IMR-90 (cell line): Measurements from ENCODE around the gene PAX2. TPM values are rescaled to one million over a fixed set of nuclear protein-coding genes. Genes with fewer than 3 reads are reported as not detected.

Experiments
- ATAC-seq: fragments of 200-7000 bp; cut with Tn5 transposase; 2 replicates; pipeline ENCODE4 v1.9.1; 2020; ENCODE audit warnings: low read depth, mild to moderate bottlenecking, moderate library complexity
- BruUV-seq: library from RNA; stranded (reverse); fragments of 400-500 nt; replicated peaks from 2 replicates; lab custom pipeline; 2021; lab: Mats Ljungman, UMichigan
- CTCF ChIA-PET: fragments of 300-600 bp; formaldehyde crosslinking; extraction: SDS; loops from one replicate; lab custom pipeline; 2021; ENCODE audit warnings: antibody characterized with exemption; lab: Yijun Ruan, JAX
- POLR2A ChIA-PET: fragments of 300-600 bp; sonication (Branson Sonifier 250); formaldehyde crosslinking; loops from one replicate; lab custom pipeline; 2022; ENCODE audit warnings: antibody characterized with exemption; ENCODE audit not compliant: unreplicated experiment; lab: Charles Lee
- DNase-seq: peaks from one replicate; pipeline ENCODE4 v3.0.0; 2013
- H2AFZ ChIP-seq: replicated peaks from 2 replicates; pipeline ENCODE3; 2013; ENCODE audit warnings: low read length, mild to moderate bottlenecking; ENCODE audit not compliant: poor library complexity
- H2AK5ac ChIP-seq: 2 replicates; pipeline ENCODE4 v1.6.1; 2013; ENCODE audit warnings: low read depth, low read length, inconsistent platforms
- H2AK9ac ChIP-seq: replicated peaks from 2 replicates; pipeline ENCODE3; 2013; ENCODE audit warnings: mild to moderate bottlenecking, low read depth, low read length, moderate library complexity; ENCODE audit not compliant: poor library complexity
- H2BK120ac ChIP-seq: 2 replicates; pipeline ENCODE4 v1.6.1; 2013; ENCODE audit warnings: low read depth, low read length, inconsistent platforms
- H2BK15ac ChIP-seq: 3 replicates; pipeline ENCODE4 v1.6.1; 2013; ENCODE audit warnings: low read depth, low read length, inconsistent platforms
- H2BK20ac ChIP-seq: 2 replicates; pipeline ENCODE4 v1.6.1; 2013; ENCODE audit warnings: low read depth, mild to moderate bottlenecking, inconsistent platforms, low read length, moderate library complexity
- H2BK5ac ChIP-seq: 2 replicates; pipeline ENCODE4 v1.6.1; 2013; ENCODE audit warnings: mild to moderate bottlenecking, low read depth, low read length, inconsistent platforms; ENCODE audit not compliant: poor library complexity, severe bottlenecking
- H3K14ac ChIP-seq: replicated peaks from 2 replicates; pipeline ENCODE4 v1.6.1; 2013; ENCODE audit warnings: low read depth, low read length, inconsistent platforms
- H3K18ac ChIP-seq: 2 replicates; pipeline ENCODE4 v1.6.1; 2013; ENCODE audit warnings: low read depth, low read length, control low read depth
- H3K23ac ChIP-seq: 2 replicates; pipeline ENCODE4 v1.6.1; 2013; ENCODE audit warnings: low read depth, low read length, inconsistent platforms
- H3K27ac ChIP-seq: 2 replicates; pipeline ENCODE4 v1.5.1; 2013; ENCODE audit warnings: mild to moderate bottlenecking, control low read depth, low read length; ENCODE audit not compliant: insufficient read depth
- H3K27me3 ChIP-seq: 2 replicates; pipeline ENCODE4 v1.6.1; 2013; ENCODE audit warnings: low read length; ENCODE audit not compliant: control insufficient read depth, insufficient read depth
- H3K36me3 ChIP-seq: 2 replicates; pipeline ENCODE4 v1.6.1; 2013; ENCODE audit warnings: low read length, mixed read lengths; ENCODE audit not compliant: control insufficient read depth, insufficient read depth
- H3K4ac ChIP-seq: 2 replicates; pipeline ENCODE4 v1.6.1; 2013; ENCODE audit warnings: low read depth, low read length, inconsistent platforms
- H3K4me1 ChIP-seq: 2 replicates; pipeline ENCODE4 v1.6.1; 2013; ENCODE audit warnings: low read length, mixed read lengths; ENCODE audit not compliant: control insufficient read depth, insufficient read depth
- H3K4me2 ChIP-seq: 2 replicates; pipeline ENCODE4 v1.6.1; 2013; ENCODE audit warnings: low read depth, mild to moderate bottlenecking, control low read depth, low read length, moderate library complexity
- H3K4me3 ChIP-seq: 2 replicates; pipeline ENCODE4 v1.5.1; 2013; ENCODE audit warnings: low read depth, mild to moderate bottlenecking, control low read depth, low read length, moderate library complexity; ENCODE audit not compliant: insufficient read depth
- H3K56ac ChIP-seq: 2 replicates; pipeline ENCODE4 v1.6.1; 2013; ENCODE audit warnings: low read length, inconsistent platforms; ENCODE audit not compliant: insufficient read depth; ENCODE audit errors: extremely low read depth
- H3K79me1 ChIP-seq, 2 experiments: 2 replicates each; pipeline ENCODE4 v1.6.1; 2013; ENCODE audit warnings: low read length in 2 of 2, inconsistent platforms in 1 of 2, low read depth in 1 of 2
- H3K9ac ChIP-seq: 2 replicates; pipeline ENCODE4 v1.6.1; 2013; ENCODE audit warnings: low read depth, low read length, control low read depth
- H3K9me1 ChIP-seq: 2 replicates; pipeline ENCODE4 v1.6.1; 2013; ENCODE audit warnings: low read length, inconsistent platforms; ENCODE audit not compliant: insufficient read depth
- H3K9me3 ChIP-seq: 2 replicates; pipeline ENCODE4 v1.6.1; 2013; ENCODE audit warnings: low read length; ENCODE audit not compliant: control insufficient read depth, insufficient read depth
- H4K20me1 ChIP-seq: 2 replicates; pipeline ENCODE4 v1.6.1; 2013; ENCODE audit warnings: low read length, inconsistent platforms; ENCODE audit not compliant: insufficient read depth
- H4K5ac ChIP-seq: 2 replicates; pipeline ENCODE4 v1.6.1; 2013; ENCODE audit warnings: mild to moderate bottlenecking, low read depth, low read length, control low read depth
- H4K8ac ChIP-seq, 2 experiments: 2 replicates each; pipeline ENCODE4 v1.6.1; 2013; ENCODE audit warnings: low read depth in 2 of 2, low read length in 2 of 2, control low read depth in 1 of 2, inconsistent platforms in 1 of 2
- H4K91ac ChIP-seq: 2 replicates; pipeline ENCODE4 v1.6.1; 2013; ENCODE audit warnings: low read depth, low read length, inconsistent platforms; ENCODE audit not compliant: insufficient read depth
- MAZ ChIP-seq: IDR thresholded peaks from 2 replicates; pipeline ENCODE4 v1.6.1; 2012; ENCODE audit warnings: low read depth, mild to moderate bottlenecking, low read length, improper control_type of control experiment, moderate library complexity, borderline replicate concordance
- WGBS, 2 experiments: methylation state at CpG; one replicate each; pipeline versions ENCODE4 v1.1.5 to v1.1.7; 2013; ENCODE audit warnings: missing lambda C conversion rate in 2 of 2; ENCODE audit not compliant: insufficient read length in 1 of 2; ENCODE audit errors: extremely low coverage in 2 of 2; 5-methylcytosine and 5-hydroxymethylcytosine counted together
- dilution Hi-C: fragments of 300-500 bp; cut with HindIII; formaldehyde crosslinking; loops from one replicate; pipeline ENCODE4 v1.14.3; 2018; ENCODE audit warnings: low sequenced_read_pairs; ENCODE audit not compliant: unreplicated experiment
- in situ Hi-C: fragments of 300-500 bp; cut with MboI; formaldehyde crosslinking; loops from 3 replicates; pipeline ENCODE4 v1.14.3; 2019; ENCODE audit warnings: low sequenced_read_pairs, inconsistent platforms, mixed read lengths
- intact Hi-C: fragments of 100-400 bp; cut with micrococcal nuclease; formaldehyde crosslinking; loops from 2 replicates; pipeline ENCODE4 v1.10.0; 2022
- polyA plus RNA-seq, 3 experiments: library from polyadenylated mRNA; depleted of rRNA; stranded (reverse); fragments of >200 nt; gene quantifications; 2 replicates each; pipeline ENCODE4 v1.2.3, GENCODE V29; 2012; ENCODE audit warnings: low replicate concordance in 1 of 3
- total RNA-seq: library from RNA; depleted of rRNA; stranded (reverse); fragments of >200 nt; gene quantifications from 2 replicates; pipeline ENCODE4 v1.2.3, GENCODE V29; 2012
- TF ChIP-seq, protein P1 (sequence below): fragments of 150-350 bp; IDR thresholded peaks from 2 replicates; pipeline ENCODE4 v1.6.1; 2017; ENCODE audit warnings: mild to moderate bottlenecking, antibody characterized with exemption, low read length, low read depth

PAX2 gene
- total and polyA plus RNA-seq, 2 of the 4 experiments (the other 2 are of a cell fraction), result not detected

- Histone ChIP-seq H3K27ac (no peak overlapping the region), H3K36me3 (no peaks in the 10 kb centered on the region), H2AK9ac (no peak overlapping the region), H2AFZ (no peak overlapping the region), H3K18ac (no peak overlapping the region), H2BK120ac (no peak overlapping the region), H4K91ac (no peak overlapping the region), H3K14ac (no peak overlapping the region), H2BK15ac (no peak overlapping the region), H3K56ac (no peak overlapping the region), H3K4me2 (no peak overlapping the region), H3K23ac (no peak overlapping the region), H2AK5ac (no peak overlapping the region), H2BK20ac (no peak overlapping the region), H3K9me1 (no peaks in the 10 kb centered on the region), H2BK5ac (no peak overlapping the region), H3K27me3 (peaks cover 92% of the 10 kb centered on the region), H3K4me3 (no peak overlapping the region), H3K4me1 (no peaks in the 10 kb centered on the region), H3K9me3 (no peaks in the 10 kb centered on the region; the same call in 1 of the 2 replicates), H3K4ac (no peak overlapping the region), H3K79me1 (no peaks in the 10 kb centered on the region), H4K8ac (no peak overlapping the region), H4K5ac (no peak overlapping the region), H3K9ac (no peak overlapping the region), H4K20me1 (no peaks in the 10 kb centered on the region)
- ChIA-PET CTCF (no interaction called here), POLR2A (no interaction called here)
- ATAC-seq (no peak), DNase-seq (no peak)
- TF ChIP-seq, protein P1, sequence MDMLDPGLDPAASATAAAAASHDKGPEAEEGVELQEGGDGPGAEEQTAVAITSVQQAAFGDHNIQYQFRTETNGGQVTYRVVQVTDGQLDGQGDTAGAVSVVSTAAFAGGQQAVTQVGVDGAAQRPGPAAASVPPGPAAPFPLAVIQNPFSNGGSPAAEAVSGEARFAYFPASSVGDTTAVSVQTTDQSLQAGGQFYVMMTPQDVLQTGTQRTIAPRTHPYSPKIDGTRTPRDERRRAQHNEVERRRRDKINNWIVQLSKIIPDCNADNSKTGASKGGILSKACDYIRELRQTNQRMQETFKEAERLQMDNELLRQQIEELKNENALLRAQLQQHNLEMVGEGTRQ, result no peak
- TF ChIP-seq MAZ, result no peak
- BruUV-seq, result no TSS peak
- dilution Hi-C loops, result no loop called here
- in situ Hi-C loops, result no loop called here
- intact Hi-C loops, result loop anchor here (10.0 kb wide), 1 partner anchor 125 kb away; no protein-coding TSS in a partner anchor
- WGBS, 2 experiments, result 2% methylated on average over 12 of the region's 50 CpGs; no CpG with 5 or more reads in 1 of the 2 experiments
These were observed 4.2 kb downstream of the PAX2 start for GRCh38 chr10:100749309-100750217.
